ENCODE data around the gene CTNNBL1. TPM values are rescaled to one million over a fixed set of nuclear protein-coding genes. Genes with fewer than 3 reads are reported as not detected.
"Not testable (repeated sequence)": the region's sequence is repeated elsewhere in the genome, so short reads cannot be mapped to it uniquely, and the experiment has no call there.

The CTNNBL1 gene
- total RNA-seq: 10 to 100 TPM; 64.3 to 64.6 TPM

- peaks cover 13% of the 10 kb centered on the region for H3K36me3 Mint-ChIP-seq (ENCODE audit: low read depth)
- ChIA-PET CTCF (interaction anchor here (1.4 kb wide), 1 partner anchor 299 kb away, joined by 3 read pairs; no protein-coding TSS in a partner anchor), POLR2A (interaction anchor here (0.8 to 2.1 kb wide), 6 partner anchors 8 to 364 kb away, joined by 3 to 5 read pairs (median 4); partner anchors contain the start of genes RPRD1B and TTI1)
- H3K4me1 Mint-ChIP-seq: peaks cover 25% of the 10 kb centered on the region
- peak; percentile 97 for DNase-seq
- peak within 1 kb of the TSS; percentile 95 for H3K4me3 Mint-ChIP-seq
- H3K27ac Mint-ChIP-seq: peak within 1 kb of the TSS; percentile 82
- peaks cover 16% of the 10 kb centered on the region for H3K27me3 Mint-ChIP-seq
- no peaks in the 10 kb centered on the region for H3K9me3 Mint-ChIP-seq
Observed at GRCh38 chr20:37693635-37694626, at the start of gene CTNNBL1. TSS of gene CTNNBL1 (plus strand) at chr20:37694030. CDS start at chr20:37694123, 93 bp downstream.

GRCh38 chr20:37644605-37645004 is 49.2 kb upstream of the CTNNBL1 start:
- no peak overlapping the region for H3K27ac Mint-ChIP-seq
- peaks cover 50% of the 10 kb centered on the region for H3K27me3 Mint-ChIP-seq
- CTCF ChIA-PET: no interaction called here

GRCh38 chr20:37647946-37648345 is 45.9 kb upstream of the CTNNBL1 start:
- CTCF ChIA-PET: no interaction called here
- Mint-ChIP-seq H3K27me3 (peaks cover 31% of the 10 kb centered on the region), H3K27ac (no peak overlapping the region), H3K4me3 (no peak overlapping the region), H3K36me3 (ENCODE audit: low read depth) (no peaks in the 10 kb centered on the region), H3K9me3 (no peaks in the 10 kb centered on the region), H3K4me1 (peaks cover 4% of the 10 kb centered on the region)
- no peak for DNase-seq
- POLR2A ChIA-PET: no interaction called here

More at GRCh38 chr20:37644605-37645004, 49.2 kb upstream of the CTNNBL1 start:
- H3K36me3 Mint-ChIP-seq (ENCODE audit: low read depth): no peaks in the 10 kb centered on the region
- DNase-seq: no peak
- no peak overlapping the region for H3K4me3 Mint-ChIP-seq
- H3K9me3 Mint-ChIP-seq: no peaks in the 10 kb centered on the region
- POLR2A ChIA-PET: no interaction called here
- peaks cover 4% of the 10 kb centered on the region for H3K4me1 Mint-ChIP-seq

- ChIA-PET POLR2A (no interaction called here), CTCF (no interaction called here)
- no peaks in the 10 kb centered on the region for H3K36me3 Mint-ChIP-seq (ENCODE audit: low read depth)
- no peak overlapping the region for H3K27ac Mint-ChIP-seq
- peaks cover 29% of the 10 kb centered on the region for H3K27me3 Mint-ChIP-seq
- H3K4me3 Mint-ChIP-seq: no peak overlapping the region
- H3K9me3 Mint-ChIP-seq: no peaks in the 10 kb centered on the region
- H3K4me1 Mint-ChIP-seq: no peaks in the 10 kb centered on the region
- DNase-seq: no peak
Observed at GRCh38 chr20:37649017-37649416, 44.8 kb upstream of the CTNNBL1 start.

- no peak overlapping the region for H3K4me3 Mint-ChIP-seq
Observed at GRCh38 chr20:37649676-37650370, 44.0 kb upstream of the CTNNBL1 start.

GRCh38 chr20:37650661-37651060 is 43.2 kb upstream of the CTNNBL1 start:
- H3K27me3 Mint-ChIP-seq: peaks cover 29% of the 10 kb centered on the region
- H3K9me3 Mint-ChIP-seq: no peaks in the 10 kb centered on the region
- no peak overlapping the region for H3K27ac Mint-ChIP-seq
- no peaks in the 10 kb centered on the region for H3K36me3 Mint-ChIP-seq (ENCODE audit: low read depth)
- H3K4me3 Mint-ChIP-seq: no peak overlapping the region
- ChIA-PET POLR2A (no interaction called here), CTCF (interaction anchor here (1.0 kb wide), 1 partner anchor 767 kb away, joined by 3 read pairs; no protein-coding TSS in a partner anchor)
- H3K4me1 Mint-ChIP-seq: no peaks in the 10 kb centered on the region
- DNase-seq: no peak

More at GRCh38 chr20:37649676-37650370, 44.0 kb upstream of the CTNNBL1 start:
- Mint-ChIP-seq H3K9me3 (no peaks in the 10 kb centered on the region), H3K4me1 (no peaks in the 10 kb centered on the region), H3K27ac (no peak overlapping the region), H3K36me3 (ENCODE audit: low read depth) (no peaks in the 10 kb centered on the region), H3K27me3 (peaks cover 27% of the 10 kb centered on the region)
- ChIA-PET CTCF (no interaction called here), POLR2A (no interaction called here)
- DNase-seq: no peak

GRCh38 chr20:37651932-37652331 is 41.9 kb upstream of the CTNNBL1 start:
- peak; percentile 22 for DNase-seq

GRCh38 chr20:37656945-37657344 is 36.9 kb upstream of the CTNNBL1 start:
- no peaks in the 10 kb centered on the region for H3K36me3 Mint-ChIP-seq (ENCODE audit: low read depth)
- no peak overlapping the region for H3K27ac Mint-ChIP-seq
- ChIA-PET POLR2A (no interaction called here), CTCF (no interaction called here)
- H3K27me3 Mint-ChIP-seq: peaks cover 18% of the 10 kb centered on the region
- H3K9me3 Mint-ChIP-seq: no peaks in the 10 kb centered on the region
- no peak overlapping the region for H3K4me3 Mint-ChIP-seq
- no peak for DNase-seq
- no peaks in the 10 kb centered on the region for H3K4me1 Mint-ChIP-seq

More at GRCh38 chr20:37651932-37652331, 41.9 kb upstream of the CTNNBL1 start:
- Mint-ChIP-seq H3K4me1 (no peaks in the 10 kb centered on the region), H3K9me3 (no peaks in the 10 kb centered on the region), H3K27me3 (peaks cover 26% of the 10 kb centered on the region), H3K4me3 (no peak overlapping the region), H3K36me3 (ENCODE audit: low read depth) (no peaks in the 10 kb centered on the region), H3K27ac (no peak overlapping the region)
- CTCF ChIA-PET: no interaction called here
- POLR2A ChIA-PET: no interaction called here

GRCh38 chr20:37657924-37658804 is 35.7 kb upstream of the CTNNBL1 start:
- peaks cover 14% of the 10 kb centered on the region for H3K27me3 Mint-ChIP-seq
- no peak overlapping the region for H3K4me3 Mint-ChIP-seq
- H3K36me3 Mint-ChIP-seq (ENCODE audit: low read depth): no peaks in the 10 kb centered on the region
- no peak overlapping the region for H3K27ac Mint-ChIP-seq
- H3K9me3 Mint-ChIP-seq: no peaks in the 10 kb centered on the region
- no peaks in the 10 kb centered on the region for H3K4me1 Mint-ChIP-seq
- ChIA-PET CTCF (no interaction called here), POLR2A (no interaction called here)
- DNase-seq: no peak

GRCh38 chr20:37661519-37661918 is 32.3 kb upstream of the CTNNBL1 start:
- Mint-ChIP-seq H3K4me3 (no peak overlapping the region), H3K9me3 (peaks cover 5% of the 10 kb centered on the region), H3K36me3 (ENCODE audit: low read depth) (peaks cover 2% of the 10 kb centered on the region), H3K27ac (no peak overlapping the region), H3K27me3 (peaks cover 14% of the 10 kb centered on the region), H3K4me1 (no peaks in the 10 kb centered on the region)
- DNase-seq: no peak
- ChIA-PET POLR2A (no interaction called here), CTCF (no interaction called here)

- H3K27me3 Mint-ChIP-seq: peaks cover 14% of the 10 kb centered on the region
- no peak for DNase-seq
- peaks cover 5% of the 10 kb centered on the region for H3K9me3 Mint-ChIP-seq
- ChIA-PET CTCF (no interaction called here), POLR2A (no interaction called here)
- H3K27ac Mint-ChIP-seq: no peak overlapping the region
- H3K36me3 Mint-ChIP-seq (ENCODE audit: low read depth): peaks cover 2% of the 10 kb centered on the region
- H3K4me1 Mint-ChIP-seq: no peaks in the 10 kb centered on the region
- H3K4me3 Mint-ChIP-seq: no peak overlapping the region
Observed at GRCh38 chr20:37662308-37662707, 31.5 kb upstream of the CTNNBL1 start.

- H3K4me1 Mint-ChIP-seq; H3K27ac Mint-ChIP-seq; H3K4me3 Mint-ChIP-seq; CTCF ChIA-PET; H3K36me3 Mint-ChIP-seq (ENCODE audit: low read depth); H3K9me3 Mint-ChIP-seq; DNase-seq; POLR2A ChIA-PET: not testable (repeated sequence)
- H3K27me3 Mint-ChIP-seq: peaks cover 12% of the 10 kb centered on the region
Observed at GRCh38 chr20:37664595-37664994, 29.2 kb upstream of the CTNNBL1 start.

- Mint-ChIP-seq H3K9me3 (peaks cover 5% of the 10 kb centered on the region), H3K36me3 (ENCODE audit: low read depth) (peaks cover 2% of the 10 kb centered on the region), H3K4me3 (no peak overlapping the region), H3K27me3 (peaks cover 10% of the 10 kb centered on the region), H3K27ac (no peak overlapping the region), H3K4me1 (peaks cover 4% of the 10 kb centered on the region)
- POLR2A ChIA-PET: no interaction called here
- CTCF ChIA-PET: no interaction called here
- no peak for DNase-seq
Observed at GRCh38 chr20:37668166-37668565, 25.7 kb upstream of the CTNNBL1 start.
